Right atrium auricular region (tissue), 2 donors: ENCODE data around the gene TMTC4. TPM values are rescaled to one million over a fixed set of nuclear protein-coding genes. Genes with fewer than 3 reads are reported as not detected.

Experiments
- DNase-seq: peaks from one replicate; pipeline ENCODE4 v3.0.0-alpha.2; 2019; ENCODE audit warnings: low spot score
- H3K27ac ChIP-seq, 2 donors: fragments of 200-600 bp; sonication (generic); 1 replicate in 1 of 2; 2 replicates in 1 of 2; pipeline ENCODE4 v1.5.1; 2016 to 2019
- H3K27me3 ChIP-seq, 2 donors: fragments of 200-600 bp; sonication (generic); one replicate each; pipeline versions ENCODE4 v1.5.1 to v1.6.0; 2017 to 2019
- H3K36me3 ChIP-seq: fragments of 200-600 bp; sonication (generic); one replicate; pipeline ENCODE4 v1.5.1; 2016
- H3K4me1 ChIP-seq, 2 donors: fragments of 200-600 bp; sonication (generic); one replicate each; pipeline versions ENCODE4 v1.5.1 to v1.6.0; 2017 to 2019
- H3K4me3 ChIP-seq, 2 donors: fragments of 200-600 bp; sonication (generic); 1 replicate in 1 of 2; 2 replicates in 1 of 2; pipeline ENCODE4 v1.5.1; 2017 to 2019; ENCODE audit warnings: mild to moderate bottlenecking in 1 of 2, moderate library complexity in 1 of 2
- H3K9me3 ChIP-seq, 2 donors: fragments of 200-600 bp; sonication (generic); one replicate each; pipeline ENCODE4 v1.5.1; 2019
- CTCF ChIP-seq, 2 donors: fragments of 200-600 bp; sonication (generic); IDR thresholded peaks; one replicate each; pipeline ENCODE4 v1.5.1; 2019; ENCODE audit warnings: antibody characterized with exemption in 2 of 2
- total RNA-seq, 2 donors: library from RNA; depleted of rRNA; stranded (reverse); fragments of >200 nt; gene quantifications; one replicate each; pipeline ENCODE4 v1.1.0, GENCODE V29; 2016

The TMTC4 gene
- total RNA-seq: 1 to 10 TPM; 3.5 to 7.6 TPM

DNA sequence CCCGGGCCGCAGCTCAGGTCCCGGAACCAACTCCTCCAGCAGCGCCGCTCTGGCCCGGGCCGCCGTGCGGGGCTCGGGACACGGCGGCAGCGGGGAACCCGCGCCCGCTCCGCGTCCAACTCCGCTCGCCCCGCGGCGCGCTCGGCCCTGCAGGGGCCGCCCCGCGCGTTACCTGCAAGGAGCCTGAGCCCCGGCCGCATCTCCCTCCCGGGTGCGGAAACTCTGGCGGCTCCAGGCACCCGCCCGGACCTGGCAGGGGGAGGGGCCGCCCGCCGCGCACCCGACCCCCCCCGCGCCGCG, at the start of gene TMTC4:
TSS of gene TMTC4 (minus strand) at position 224 of the 300 bp plus-strand sequence. CDS start 4,433 bp downstream, outside the sequence.
- Histone ChIP-seq H3K9me3 (no peaks in the 10 kb centered on the region), H3K27ac (peak within 1 kb of the TSS; percentile 79 to 85), H3K36me3 (no peaks in the 10 kb centered on the region), H3K4me1 (peaks cover 0 to 14% of the 10 kb centered on the region in 2 donors), H3K27me3 (no peaks in the 10 kb centered on the region), H3K4me3 (peak within 1 kb of the TSS; percentile 67 to 84)
- TF ChIP-seq CTCF (IDR thresholded peaks at IDR 0.05): no peak
- no peak for DNase-seq

GRCh38 chr13:100722517-100722916, 47.9 kb upstream of the TMTC4 start:
- H3K4me3 ChIP-seq: no peak overlapping the region
- no peaks in the 10 kb centered on the region for H3K27me3 ChIP-seq
- H3K4me1 ChIP-seq: no peaks in the 10 kb centered on the region
- H3K27ac ChIP-seq: no peak overlapping the region
- no peak for TF ChIP-seq CTCF (IDR thresholded peaks at IDR 0.05)
- no peaks in the 10 kb centered on the region for H3K9me3 ChIP-seq
- no peaks in the 10 kb centered on the region for H3K36me3 ChIP-seq
- no peak for DNase-seq

DNA sequence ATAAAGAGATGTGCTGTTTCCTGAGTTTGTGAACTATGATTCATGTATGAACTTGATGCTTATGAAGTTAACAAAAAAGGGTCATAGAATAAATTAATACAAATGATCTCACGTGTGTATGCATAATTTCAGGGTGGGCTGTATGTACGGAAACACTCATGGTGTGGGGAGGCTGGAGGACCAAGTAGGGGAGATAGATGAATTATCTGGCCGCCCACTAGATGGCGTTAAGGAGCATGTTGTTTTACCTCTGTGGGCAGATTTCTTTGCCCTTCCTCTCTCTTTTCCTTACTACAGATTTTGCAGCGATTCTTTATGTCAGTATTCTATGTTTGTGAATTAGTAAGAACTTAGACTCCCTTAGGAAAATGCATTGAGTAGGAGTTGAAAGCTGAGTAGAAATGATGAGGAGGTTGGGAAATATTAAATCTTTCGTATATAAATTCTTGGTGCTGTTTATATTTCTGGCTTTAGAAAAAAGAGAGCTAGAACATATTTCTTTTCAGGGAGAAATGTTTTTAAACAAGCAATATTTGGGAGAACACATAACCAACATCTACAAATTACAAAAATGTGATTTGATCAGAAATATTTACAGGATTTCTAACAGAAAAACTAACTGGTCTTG, 47.4 kb upstream of the TMTC4 start:
- DNase-seq: no peak
- TF ChIP-seq CTCF (IDR thresholded peaks at IDR 0.05): peak; percentile 53 to 76

GRCh38 chr13:100715604-100716003, 41.0 kb upstream of the TMTC4 start:
- H3K27ac ChIP-seq: no peak overlapping the region
- H3K27me3 ChIP-seq: no peaks in the 10 kb centered on the region
- H3K36me3 ChIP-seq: no peaks in the 10 kb centered on the region
- no peaks in the 10 kb centered on the region for H3K9me3 ChIP-seq
- H3K4me3 ChIP-seq: no peak overlapping the region
- no peaks in the 10 kb centered on the region for H3K4me1 ChIP-seq
- no peak for DNase-seq
- TF ChIP-seq CTCF (IDR thresholded peaks at IDR 0.05): no peak

More for the DNA sequence above, 47.4 kb upstream of the TMTC4 start:
- Histone ChIP-seq H3K9me3 (no peaks in the 10 kb centered on the region), H3K4me1 (no peaks in the 10 kb centered on the region), H3K36me3 (no peaks in the 10 kb centered on the region), H3K4me3 (no peak overlapping the region), H3K27ac (no peak overlapping the region), H3K27me3 (no peaks in the 10 kb centered on the region)

GRCh38 chr13:100714478-100714877, 39.9 kb upstream of the TMTC4 start:
- no peaks in the 10 kb centered on the region for H3K36me3 ChIP-seq
- H3K27me3 ChIP-seq: no peaks in the 10 kb centered on the region
- H3K9me3 ChIP-seq: no peaks in the 10 kb centered on the region
- DNase-seq: no peak
- H3K4me1 ChIP-seq: no peaks in the 10 kb centered on the region
- no peak for TF ChIP-seq CTCF (IDR thresholded peaks at IDR 0.05)
- H3K4me3 ChIP-seq: no peak overlapping the region
- no peak overlapping the region for H3K27ac ChIP-seq

GRCh38 chr13:100710176-100710575, 35.6 kb upstream of the TMTC4 start:
- H3K4me1 ChIP-seq: no peaks in the 10 kb centered on the region
- no peak for DNase-seq

More at GRCh38 chr13:100710176-100710575, 35.6 kb upstream of the TMTC4 start:
- Histone ChIP-seq H3K9me3 (no peaks in the 10 kb centered on the region), H3K36me3 (no peaks in the 10 kb centered on the region), H3K27me3 (no peaks in the 10 kb centered on the region), H3K27ac (no peak overlapping the region), H3K4me3 (no peak overlapping the region)
- no peak for TF ChIP-seq CTCF (IDR thresholded peaks at IDR 0.05)
